Right lobe of liver (tissue), 6 donors: ENCODE measurements around the gene SPDL1. TPM values are rescaled to one million over a fixed set of nuclear protein-coding genes. Genes with fewer than 3 reads are reported as not detected.

Experiments used
- ATAC-seq, 4 donors: fragments of 200-7000 bp; cut with Tn5 transposase; one replicate each; pipeline ENCODE4 v1.9.1; 2020; ENCODE audit warnings: mild to moderate bottlenecking in 4 of 4, moderate library complexity in 4 of 4
- DNase-seq, 3 donors: peaks; one replicate each; pipeline ENCODE4 v3.0.0-alpha.2; 2020
- H3K27ac ChIP-seq, 3 donors: fragments of 200-600 bp; one replicate each; pipeline ENCODE4 v1.8.0; 2022
- H3K27me3 ChIP-seq, 2 donors: fragments of 200-600 bp; one replicate each; pipeline ENCODE4 v1.8.0; 2022
- H3K36me3 ChIP-seq, 4 donors: fragments of 200-600 bp; sonication (generic) in 1 of 4; one replicate each; pipeline versions ENCODE4 v1.5.1 to v1.8.0; 2017 to 2022; ENCODE audit warnings: control low read depth in 1 of 4
- H3K4me1 ChIP-seq, 4 donors: fragments of 200-600 bp; sonication (generic) in 1 of 4; one replicate each; pipeline versions ENCODE4 v1.5.1 to v1.8.0; 2017 to 2022; ENCODE audit warnings: control low read depth in 1 of 4
- H3K4me3 ChIP-seq, 3 donors: fragments of 200-600 bp; one replicate each; pipeline ENCODE4 v1.8.0; 2022
- H3K9me3 ChIP-seq, 4 donors: fragments of 200-600 bp; sonication (generic) in 1 of 4; one replicate each; pipeline versions ENCODE4 v1.5.1 to v1.8.0; 2017 to 2022; ENCODE audit warnings: control low read depth in 1 of 4
- POLR2A ChIP-seq: fragments of 450-650 bp; IDR thresholded peaks from one replicate; pipeline ENCODE4 v1.6.1; 2017; ENCODE audit warnings: antibody characterized with exemption, mild to moderate bottlenecking
- WGBS: methylation state at CpG from one replicate; pipeline ENCODE4 v1.1.6; 2018; ENCODE audit warnings: low coverage, low lambda C conversion rate; ENCODE audit not compliant: insufficient coverage; ENCODE audit errors: missing lambda C conversion rate; 5-methylcytosine and 5-hydroxymethylcytosine counted together
- intact Hi-C, 2 donors: fragments of 100-400 bp; cut with DNase I; formaldehyde crosslinking; loops; one replicate each; pipeline versions ENCODE4 v1.11.2 to v1.14.1; 2022
- total RNA-seq, 6 experiments: library from RNA; depleted of rRNA in 2 of 6; stranded (reverse); fragments of >200 nt in 2 of 6; fragmentation: NEBNext Ultra II Directional in 3 of 6; extraction: Animal tissue kit (Norgen Biotek cat#: 25700) in 3 of 6; gene quantifications; one replicate each; pipeline versions ENCODE4 v1.1.0 to v1.2.4, GENCODE V29; 2016 to 2023
- TF ChIP-seq, protein P1 (sequence below), 4 donors: fragments of 200-600 bp in 3 of 4; fragments of 450-650 bp in 1 of 4; IDR thresholded peaks; one replicate each; pipeline versions ENCODE4 v1.5.1 to v1.8.0; 2016 to 2022; ENCODE audit warnings: antibody characterized with exemption in 4 of 4, mild to moderate bottlenecking in 2 of 4
- donor health status: DM: no; HTN: yes; CAD: no.
- donor health status: DM: no; HTN: no; CAD: no.
- donor health status: DM: no; HTN: no; CAD: no.
- donor health status: DM: no; HTN: yes; CAD: no.
- donor health status: DM: no; HTN: yes; CAD: no.

The SPDL1 gene
- total RNA-seq, 6 experiments from 2014 or later = 1.1 to 6.7 (median 2.4) TPM

DNA sequence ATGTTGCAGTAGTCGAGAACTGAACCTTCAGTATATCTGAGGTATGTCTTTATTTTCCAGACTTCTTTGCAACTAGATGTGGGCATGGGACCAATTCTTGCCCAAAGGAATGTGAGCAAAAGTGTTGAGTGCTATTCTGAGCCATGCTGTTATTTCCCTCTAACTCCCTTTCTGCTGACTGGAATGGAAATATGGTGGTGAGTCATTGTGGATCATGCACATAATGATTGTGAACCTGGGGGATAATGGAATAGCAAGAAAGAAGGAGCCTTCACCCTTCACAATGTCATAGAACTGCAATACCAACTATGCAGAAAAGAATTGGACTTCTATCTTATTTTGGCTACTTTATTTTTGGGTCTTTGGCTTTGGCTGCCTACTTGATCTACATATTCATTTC lies 43.2 kb downstream of the SPDL1 start:
- intact Hi-C loops = no loop called here
- no peak for TF ChIP-seq POLR2A
- TF ChIP-seq, protein P1, sequence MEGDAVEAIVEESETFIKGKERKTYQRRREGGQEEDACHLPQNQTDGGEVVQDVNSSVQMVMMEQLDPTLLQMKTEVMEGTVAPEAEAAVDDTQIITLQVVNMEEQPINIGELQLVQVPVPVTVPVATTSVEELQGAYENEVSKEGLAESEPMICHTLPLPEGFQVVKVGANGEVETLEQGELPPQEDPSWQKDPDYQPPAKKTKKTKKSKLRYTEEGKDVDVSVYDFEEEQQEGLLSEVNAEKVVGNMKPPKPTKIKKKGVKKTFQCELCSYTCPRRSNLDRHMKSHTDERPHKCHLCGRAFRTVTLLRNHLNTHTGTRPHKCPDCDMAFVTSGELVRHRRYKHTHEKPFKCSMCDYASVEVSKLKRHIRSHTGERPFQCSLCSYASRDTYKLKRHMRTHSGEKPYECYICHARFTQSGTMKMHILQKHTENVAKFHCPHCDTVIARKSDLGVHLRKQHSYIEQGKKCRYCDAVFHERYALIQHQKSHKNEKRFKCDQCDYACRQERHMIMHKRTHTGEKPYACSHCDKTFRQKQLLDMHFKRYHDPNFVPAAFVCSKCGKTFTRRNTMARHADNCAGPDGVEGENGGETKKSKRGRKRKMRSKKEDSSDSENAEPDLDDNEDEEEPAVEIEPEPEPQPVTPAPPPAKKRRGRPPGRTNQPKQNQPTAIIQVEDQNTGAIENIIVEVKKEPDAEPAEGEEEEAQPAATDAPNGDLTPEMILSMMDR (IDR thresholded peaks at IDR 0.05) = no peak
- no peak for ATAC-seq
- H3K36me3 ChIP-seq = no peaks in the 10 kb centered on the region
- no peak overlapping the region for H3K27ac ChIP-seq
- no peaks in the 10 kb centered on the region for H3K9me3 ChIP-seq
- no peaks in the 10 kb centered on the region for H3K4me1 ChIP-seq
- 50% methylated on average over 1 of the region's 1 CpG for WGBS
- no peak for DNase-seq
- H3K27me3 ChIP-seq = no peaks in the 10 kb centered on the region
- no peak overlapping the region for H3K4me3 ChIP-seq

DNA sequence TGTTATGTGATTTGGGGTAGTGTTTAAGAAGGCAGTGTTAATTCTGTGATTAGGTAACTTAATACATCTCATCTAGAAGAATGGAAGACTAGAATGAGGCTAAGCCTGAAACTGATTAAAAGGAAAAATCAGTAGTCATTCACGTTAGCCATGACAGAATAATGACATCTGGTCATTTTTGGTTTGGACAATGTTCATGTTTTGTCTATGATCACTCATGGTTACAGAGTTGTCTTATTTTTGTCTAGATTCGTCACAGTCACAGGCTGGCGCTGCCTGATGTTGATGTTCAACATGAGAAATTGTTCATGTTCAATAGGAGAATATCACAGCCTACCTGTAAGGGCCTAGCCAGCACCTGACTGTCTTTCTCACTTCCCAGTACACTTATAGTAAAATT lies 44.0 kb downstream of the SPDL1 start:
- no peaks in the 10 kb centered on the region for H3K36me3 ChIP-seq
- no peak overlapping the region for H3K27ac ChIP-seq
- no peak overlapping the region for H3K4me3 ChIP-seq
- H3K27me3 ChIP-seq = no peaks in the 10 kb centered on the region
- intact Hi-C loops = no loop called here
- TF ChIP-seq, protein P1 (IDR thresholded peaks at IDR 0.05) = no peak
- TF ChIP-seq POLR2A = no peak
- H3K4me1 ChIP-seq = no peaks in the 10 kb centered on the region
- no peak for ATAC-seq
- 63% methylated on average over 3 of the region's 3 CpGs for WGBS
- no peaks in the 10 kb centered on the region for H3K9me3 ChIP-seq
- DNase-seq = no peak

DNA sequence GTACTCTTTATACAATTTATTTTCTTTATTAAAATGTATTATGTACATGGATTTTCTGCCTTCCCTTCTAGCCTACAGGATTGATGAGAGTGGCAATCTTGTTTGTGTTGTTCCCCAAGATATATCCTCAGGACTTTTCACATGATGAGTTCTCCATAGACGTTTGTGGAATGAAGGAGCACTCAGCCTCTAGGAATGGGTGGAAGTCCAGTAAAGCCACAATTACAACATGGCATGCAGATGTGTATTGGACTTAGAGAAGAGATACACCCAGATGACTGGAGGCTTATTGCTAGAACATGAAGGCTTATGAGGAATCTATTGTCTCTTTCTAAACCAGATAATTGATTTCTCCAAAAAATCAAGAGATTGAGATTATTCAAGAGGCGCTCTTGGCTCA lies 45.3 kb downstream of the SPDL1 start:
- intact Hi-C loops = no loop called here
- Histone ChIP-seq H3K27me3 (no peaks in the 10 kb centered on the region), H3K4me1 (no peaks in the 10 kb centered on the region), H3K9me3 (no peaks in the 10 kb centered on the region), H3K4me3 (no peak overlapping the region), H3K27ac (no peak overlapping the region), H3K36me3 (no peaks in the 10 kb centered on the region)
- 61% methylated on average over 2 of the region's 2 CpGs for WGBS
- DNase-seq (no peak), ATAC-seq (no peak)
- TF ChIP-seq POLR2A = no peak
- TF ChIP-seq, protein P1 (IDR thresholded peaks at IDR 0.05) = no peak

DNA sequence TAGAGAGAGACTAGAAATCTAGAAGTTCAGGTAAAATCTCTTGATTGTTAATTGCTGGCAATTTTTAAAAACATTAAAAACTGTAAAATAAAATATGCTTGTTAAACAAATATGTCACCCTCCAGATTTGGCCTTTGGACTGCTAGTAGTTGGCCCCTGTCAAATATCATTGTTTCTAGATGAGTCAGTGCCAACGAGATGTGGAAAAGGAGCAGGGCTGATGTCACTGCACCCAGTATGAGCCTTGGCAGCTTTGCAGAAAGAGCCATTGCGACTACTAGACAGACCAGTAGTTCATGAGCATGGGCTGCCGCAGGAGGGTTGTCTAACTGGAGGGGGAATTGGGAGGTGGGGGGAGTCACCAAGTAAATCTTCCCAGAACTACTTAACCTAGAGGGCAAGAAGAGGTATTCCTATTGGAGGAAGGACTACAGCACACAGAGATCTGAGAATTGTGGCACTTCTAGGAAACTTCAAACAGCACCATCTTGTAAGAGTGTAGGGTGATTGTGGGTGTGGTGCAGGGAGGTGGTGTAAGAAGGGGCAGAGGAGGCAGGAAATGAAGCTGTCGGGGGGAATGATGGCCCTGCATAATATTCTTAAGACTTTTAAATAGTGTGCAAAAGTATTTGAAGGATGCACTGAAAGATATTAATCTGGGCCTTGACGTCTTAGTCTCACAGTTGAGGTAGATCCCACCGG lies 46.4 kb downstream of the SPDL1 start:
- no peak for ATAC-seq

More for the DNA sequence above, 46.4 kb downstream of the SPDL1 start:
- Histone ChIP-seq H3K27me3 (no peaks in the 10 kb centered on the region), H3K36me3 (no peaks in the 10 kb centered on the region), H3K27ac (no peak overlapping the region), H3K4me1 (no peaks in the 10 kb centered on the region), H3K9me3 (no peaks in the 10 kb centered on the region), H3K4me3 (no peak overlapping the region)
- intact Hi-C loops = no loop called here
- 67% methylated on average over 6 of the region's 6 CpGs for WGBS
- TF ChIP-seq, protein P1 (IDR thresholded peaks at IDR 0.05) = no peak
- no peak for TF ChIP-seq POLR2A
- no peak for DNase-seq
